GM18519 (cell line): ENCODE measurements around the gene CDK9.

ENCODE experiments used
- ATAC-seq: cut with Tn5 transposase; IDR thresholded peaks from one replicate; pipeline ENCODE4 v1.9.1; 2021; ENCODE audit warnings: mild to moderate bottlenecking, moderate library complexity; ENCODE audit not compliant: unreplicated experiment, low FRiP score

The CDK9 gene

DNA sequence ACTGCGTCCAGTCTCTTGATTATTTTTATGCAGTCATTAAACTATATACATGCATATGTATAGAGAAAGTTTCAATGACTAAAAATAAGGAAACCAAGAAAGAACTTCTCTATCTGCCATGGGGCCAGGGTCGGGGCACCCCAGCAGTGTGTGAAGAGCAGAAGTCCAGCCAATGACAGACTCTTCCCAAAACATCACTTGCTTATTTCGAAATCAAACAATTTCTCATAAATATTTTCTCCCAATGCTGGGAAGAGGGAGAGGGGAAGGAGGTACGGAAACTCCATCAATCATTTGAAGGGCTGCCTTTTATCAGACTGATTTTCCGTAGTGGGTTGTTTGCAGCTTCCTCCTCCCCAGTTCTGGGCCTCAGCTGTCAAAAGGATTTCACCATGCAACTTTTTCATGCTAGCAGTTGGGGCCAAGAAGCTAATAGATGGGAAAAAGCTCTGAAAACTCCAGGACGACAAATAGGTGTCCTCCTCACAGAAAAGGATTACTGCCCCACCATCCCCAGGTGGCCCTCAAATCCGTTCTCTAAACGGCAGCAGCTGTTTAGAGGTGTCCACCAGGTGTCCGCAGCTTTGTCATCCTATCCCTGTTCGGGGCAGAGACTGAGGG is 16.2 kb downstream of the CDK9 start:
- no peak for ATAC-seq

DNA sequence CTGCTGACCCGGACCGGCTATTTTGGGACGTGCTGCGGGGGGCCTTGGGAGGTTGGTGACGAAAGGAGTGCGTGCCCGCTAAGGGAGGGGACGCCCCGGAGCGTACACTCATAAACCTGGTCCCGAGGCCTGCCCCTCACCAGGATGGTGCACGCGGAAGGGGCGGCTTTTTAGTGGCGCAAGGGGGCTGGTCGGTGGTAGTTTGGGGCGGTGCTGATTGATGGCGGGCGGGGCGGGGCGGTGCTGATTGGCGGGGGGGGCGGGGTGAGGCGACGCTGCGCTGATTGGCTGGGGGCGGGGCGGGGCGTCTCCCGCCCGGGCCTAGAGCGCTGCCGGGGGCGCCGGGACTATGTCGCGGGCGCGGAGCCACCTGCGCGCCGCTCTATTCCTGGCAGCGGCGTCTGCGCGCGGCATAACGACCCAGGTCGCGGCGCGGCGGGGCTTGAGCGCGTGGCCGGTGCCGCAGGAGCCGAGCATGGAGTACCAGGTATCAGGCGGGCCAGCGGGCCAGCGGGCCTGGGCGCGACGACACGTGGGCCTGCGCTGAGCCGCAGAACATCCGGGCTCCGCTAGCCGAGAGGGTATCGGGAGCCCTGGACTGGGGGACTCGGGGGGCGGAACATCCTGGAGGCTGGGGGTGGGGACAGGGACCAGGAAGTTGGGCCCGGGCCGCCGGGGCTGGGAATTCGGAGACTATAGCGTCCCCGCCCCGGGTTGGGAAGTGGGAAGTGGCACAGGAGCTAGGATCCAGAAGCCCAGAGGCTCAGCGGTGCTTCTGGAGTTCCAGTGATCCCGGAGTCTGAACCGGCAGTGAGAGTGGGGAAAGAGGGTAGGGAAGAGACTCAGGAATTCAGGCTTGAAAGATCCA is 17.0 kb downstream of the CDK9 start, which contains the start of gene FPGS:
TSS of gene FPGS (plus strand) at position 307 of the 868 bp plus-strand sequence. CDS start at position 350, 43 bp downstream.
- ATAC-seq: peak; percentile 65

- ATAC-seq: no peak
These were observed 17.9 kb downstream of the CDK9 start for GRCh38 chr9:127803507-127804352.

- no peak for ATAC-seq
These were observed 19.8 kb downstream of the CDK9 start for GRCh38 chr9:127805620-127806019.

DNA sequence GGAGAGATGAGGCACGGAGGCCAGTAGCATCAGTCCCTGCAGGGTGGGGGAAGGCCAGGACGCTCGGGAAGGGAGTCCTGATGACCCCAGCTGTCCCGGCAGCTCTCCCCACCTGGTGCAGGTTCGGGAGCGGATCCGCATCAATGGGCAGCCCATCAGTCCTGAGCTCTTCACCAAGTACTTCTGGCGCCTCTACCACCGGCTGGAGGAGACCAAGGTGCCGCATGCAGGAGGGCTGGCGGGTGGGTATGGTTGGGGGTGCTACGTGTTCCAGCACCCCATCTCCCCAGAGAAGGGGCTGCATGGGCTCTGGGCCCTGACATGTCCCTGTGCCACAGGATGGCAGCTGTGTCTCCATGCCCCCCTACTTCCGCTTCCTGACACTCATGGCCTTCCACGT is 21.0 kb downstream of the CDK9 start:
- ATAC-seq: no peak

GRCh38 chr9:127808347-127809001 is 22.6 kb downstream of the CDK9 start:
- no peak for ATAC-seq

GRCh38 chr9:127809002-127809539 is 23.2 kb downstream of the CDK9 start:
- no peak for ATAC-seq

DNA sequence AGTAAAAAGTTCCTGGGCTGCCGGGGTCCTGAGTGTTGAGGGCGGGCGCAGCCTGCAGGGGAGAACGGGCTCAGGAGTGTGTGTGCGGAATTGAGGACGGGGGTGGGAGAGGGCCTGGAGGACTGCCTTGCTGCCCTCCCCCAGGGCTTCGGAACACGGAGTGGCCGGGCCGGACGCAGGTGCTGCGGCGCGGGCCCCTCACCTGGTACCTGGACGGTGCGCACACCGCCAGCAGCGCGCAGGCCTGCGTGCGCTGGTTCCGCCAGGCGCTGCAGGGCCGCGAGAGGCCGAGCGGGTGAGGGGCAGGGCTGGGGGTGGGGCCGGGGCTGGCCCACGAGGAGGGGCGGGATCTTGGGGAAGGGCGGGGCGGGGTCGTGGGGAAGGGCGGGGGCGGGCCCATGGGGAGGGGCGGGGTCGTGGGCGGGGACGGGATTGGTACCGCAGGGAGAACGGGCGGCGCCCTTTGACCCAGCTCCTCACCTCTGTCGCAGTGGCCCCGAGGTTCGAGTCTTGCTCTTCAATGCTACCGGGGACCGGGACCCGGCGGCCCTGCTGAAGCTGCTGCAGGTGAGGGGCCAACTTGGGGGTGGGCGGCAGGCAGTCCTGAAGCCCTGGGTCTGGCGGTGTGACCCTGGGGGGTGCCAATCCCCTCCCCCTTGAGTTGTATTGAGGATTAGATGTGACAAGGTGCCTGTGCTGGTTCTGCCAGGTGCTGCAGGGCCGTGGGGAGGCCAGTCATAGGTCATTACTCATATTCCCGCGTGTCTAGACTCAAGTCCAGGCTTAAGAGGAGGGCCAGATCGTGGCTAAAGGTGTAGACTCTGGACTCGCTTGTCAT is 23.9 kb downstream of the CDK9 start:
- ATAC-seq: no peak

DNA sequence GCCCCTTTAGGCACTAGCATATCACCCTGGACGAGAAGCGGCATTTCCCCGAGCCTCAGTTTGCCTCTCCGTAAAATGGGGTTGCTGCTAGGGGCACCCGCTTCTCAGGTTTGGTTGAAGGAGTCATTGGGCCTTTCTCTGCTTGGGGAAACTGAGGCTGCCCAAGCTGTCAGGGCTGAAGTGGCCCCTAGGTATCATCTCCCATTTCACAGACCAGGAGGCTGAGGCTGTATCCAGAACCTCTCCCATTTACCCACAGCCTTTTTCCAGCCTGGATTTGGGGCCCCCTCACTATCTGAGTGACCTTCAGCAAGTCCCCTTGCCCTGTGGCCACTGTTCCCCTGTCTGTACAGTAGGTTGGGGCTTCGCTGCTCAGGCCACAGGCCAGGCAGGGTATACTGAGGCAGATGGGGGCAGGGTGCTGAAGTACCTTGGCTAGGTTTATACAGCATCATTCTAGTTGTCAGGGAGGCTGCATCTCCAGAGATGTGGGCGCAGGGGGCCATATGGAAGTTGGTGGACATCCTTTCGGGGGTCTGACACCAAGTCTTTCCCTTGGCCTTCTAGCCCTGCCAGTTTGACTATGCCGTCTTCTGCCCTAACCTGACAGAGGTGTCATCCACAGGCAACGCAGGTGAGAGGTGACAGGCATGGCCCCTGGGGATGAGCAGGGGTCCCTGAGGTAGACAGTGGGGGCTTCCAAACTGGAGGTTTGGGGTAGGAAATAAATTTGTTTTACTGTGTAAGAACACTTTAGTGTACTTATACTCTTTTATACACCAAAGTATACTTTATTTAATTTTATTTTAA is 24.7 kb downstream of the CDK9 start:
- no peak for ATAC-seq

- ATAC-seq: no peak
These were observed 26.2 kb downstream of the CDK9 start for GRCh38 chr9:127812011-127812410.

DNA sequence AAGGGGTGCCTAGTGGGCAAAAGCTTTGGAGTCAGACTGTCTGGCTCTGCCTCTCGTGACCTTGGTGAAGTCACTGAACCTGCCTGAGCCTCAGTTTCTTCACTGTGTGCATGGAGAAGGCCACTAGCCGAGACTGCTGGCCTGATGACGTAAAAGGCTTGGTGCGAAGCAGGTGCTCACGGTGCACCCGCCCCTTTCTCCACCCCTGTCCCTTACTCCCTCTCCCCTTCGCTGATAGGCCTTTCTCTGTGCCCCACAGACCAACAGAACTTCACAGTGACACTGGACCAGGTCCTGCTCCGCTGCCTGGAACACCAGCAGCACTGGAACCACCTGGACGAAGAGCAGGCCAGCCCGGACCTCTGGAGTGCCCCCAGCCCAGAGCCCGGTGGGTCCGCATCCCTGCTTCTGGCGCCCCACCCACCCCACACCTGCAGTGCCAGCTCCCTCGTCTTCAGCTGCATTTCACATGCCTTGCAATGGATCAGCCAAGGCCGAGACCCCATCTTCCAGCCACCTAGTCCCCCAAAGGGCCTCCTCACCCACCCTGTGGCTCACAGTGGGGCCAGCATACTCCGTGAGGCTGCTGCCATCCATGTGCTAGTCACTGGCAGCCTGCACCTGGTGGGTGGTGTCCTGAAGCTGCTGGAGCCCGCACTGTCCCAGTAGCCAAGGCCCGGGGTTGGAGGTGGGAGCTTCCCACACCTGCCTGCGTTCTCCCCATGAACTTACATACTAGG is 27.3 kb downstream of the CDK9 start:
- ATAC-seq: no peak

- no peak for ATAC-seq
These were observed 27.9 kb downstream of the CDK9 start for GRCh38 chr9:127813686-127814226.

DNA sequence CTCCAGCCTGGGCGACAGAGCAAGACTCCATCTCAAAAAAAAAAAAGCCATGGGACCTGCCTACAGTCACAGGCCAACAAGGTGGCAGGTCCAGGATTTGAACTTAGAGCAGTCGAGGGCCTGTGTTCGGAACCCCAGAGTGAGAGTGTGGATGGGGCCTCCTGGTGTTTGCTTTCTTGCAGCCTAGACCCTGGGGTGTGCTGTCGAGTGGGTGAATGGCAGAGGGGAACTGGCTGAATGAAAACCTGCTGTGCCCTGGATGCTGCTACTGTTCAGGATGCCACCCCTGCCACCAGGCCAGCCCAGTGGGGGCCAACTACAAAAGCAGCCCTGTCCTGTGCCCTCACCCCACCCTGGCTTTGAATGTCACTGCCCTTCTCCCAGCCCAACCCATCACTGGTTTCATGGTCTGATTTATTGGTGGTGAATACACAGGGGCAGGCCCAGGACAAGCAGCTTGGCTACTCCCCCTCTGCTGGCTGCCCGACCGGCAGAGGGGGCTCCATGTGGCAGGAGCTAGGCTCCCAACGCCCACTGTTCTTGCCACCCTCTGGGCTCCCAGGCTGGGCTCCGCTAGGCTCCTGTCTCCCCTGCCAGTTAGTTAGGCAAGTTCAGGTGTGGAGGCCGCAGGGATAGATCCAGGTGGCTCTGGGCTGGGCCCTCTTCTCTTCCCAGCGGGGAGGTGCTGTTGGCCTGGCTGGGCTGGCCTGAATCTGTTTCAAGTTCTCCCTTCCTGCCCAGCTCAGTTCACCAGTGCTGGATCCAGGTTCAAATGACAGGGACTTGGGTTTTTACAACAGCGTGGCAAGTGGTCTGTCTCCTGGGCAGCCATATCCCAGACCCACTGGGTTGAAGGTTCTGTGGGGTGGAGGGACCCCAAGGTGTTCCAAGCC is 29.0 kb downstream of the CDK9 start:
- ATAC-seq: no peak

- ATAC-seq: no peak
These were observed 29.9 kb downstream of the CDK9 start for GRCh38 chr9:127815512-127816361.

GRCh38 chr9:127816362-127816725 is 30.5 kb downstream of the CDK9 start:
- ATAC-seq: no peak

DNA sequence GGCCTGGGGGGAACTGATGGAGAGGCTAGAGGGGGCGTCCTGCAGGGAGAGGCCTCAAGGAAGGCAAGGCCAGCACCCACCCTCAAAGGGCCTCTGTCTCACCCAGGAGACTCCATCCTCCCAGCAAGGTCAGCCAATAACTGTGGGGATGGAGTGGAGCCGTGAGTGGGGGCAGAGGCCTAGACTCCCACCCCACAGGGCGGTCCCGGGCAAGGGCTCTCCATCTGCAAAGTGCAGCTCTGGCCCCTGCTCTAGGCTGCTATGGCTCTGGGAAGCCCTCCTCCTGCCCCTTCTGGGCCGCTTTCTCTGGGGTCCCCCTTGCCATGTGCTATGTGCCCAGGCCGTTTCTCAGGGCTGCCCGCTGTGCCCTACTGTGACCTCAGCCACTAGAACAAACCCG is 30.9 kb downstream of the CDK9 start:
- ATAC-seq: no peak
